Keratinocyte (primary cell): ENCODE measurements around the gene ENKD1.

Source experiments
- CTCF ChIP-seq, 3 experiments: IDR thresholded peaks in 1 of 3; conservative IDR thresholded peaks in 1 of 3; optimal IDR thresholded peaks in 1 of 3; 2 replicates in 2 of 3; 3 replicates in 1 of 3; pipeline versions ENCODE3 to v1.5.1; 2011; ENCODE audit warnings: low read length in 3 of 3, mild to moderate bottlenecking in 3 of 3, moderate library complexity in 2 of 3, control low read depth in 1 of 3, inconsistent platforms in 1 of 3; ENCODE audit not compliant: insufficient read depth in 2 of 3; ENCODE audit errors: extremely low read depth in 1 of 3
- EZH2 ChIP-seq: IDR thresholded peaks from one replicate; pipeline ENCODE4 v1.6.1; 2012; ENCODE audit warnings: inconsistent platforms, mild to moderate bottlenecking, low read length, moderate library complexity

- TF ChIP-seq EZH2 (no peak), CTCF (optimal IDR thresholded peaks at IDR 0.05 in 1 of 3, IDR thresholded peaks at IDR 0.05 in 1 of 3, conservative IDR thresholded peaks at IDR 0.05 in 1 of 3; ENCODE audit: extremely low read depth in 1 of 3, insufficient read depth in 2 of 3, low read length in 3 of 3) (no peak)
Observed at GRCh38 chr16:67673712-67674580, 7.4 kb upstream of the ENKD1 start.
